GM18498 (cell line): ENCODE data around the gene ADGRB3.

Experiments
- ATAC-seq: cut with Tn5 transposase; IDR thresholded peaks from one replicate; pipeline ENCODE4 v1.9.1; 2021; ENCODE audit warnings: mild to moderate bottlenecking, moderate library complexity; ENCODE audit not compliant: unreplicated experiment

Gene ADGRB3

DNA sequence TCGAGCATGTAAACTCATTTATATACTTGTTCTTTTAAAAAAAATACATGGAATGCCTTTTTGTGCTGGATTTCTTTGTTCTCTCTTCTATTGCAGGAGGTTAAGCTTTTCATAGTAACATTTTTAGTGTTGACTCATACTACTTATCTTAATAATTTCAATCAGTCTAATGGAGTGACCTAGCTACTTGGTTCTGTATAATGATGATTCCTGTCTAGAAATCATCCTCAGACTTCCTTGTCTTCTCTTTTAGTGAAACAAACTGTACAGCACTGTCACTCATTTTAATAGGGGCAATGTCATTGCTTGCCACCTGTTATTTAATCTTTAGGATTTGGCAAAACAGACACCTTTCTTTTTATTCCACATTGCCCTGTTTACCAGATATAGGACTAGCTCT, 62.3 kb downstream of the ADGRB3 start:
- no peak for ATAC-seq

GRCh38 chr6:68701159-68701558, 66.1 kb downstream of the ADGRB3 start:
- no peak for ATAC-seq

DNA sequence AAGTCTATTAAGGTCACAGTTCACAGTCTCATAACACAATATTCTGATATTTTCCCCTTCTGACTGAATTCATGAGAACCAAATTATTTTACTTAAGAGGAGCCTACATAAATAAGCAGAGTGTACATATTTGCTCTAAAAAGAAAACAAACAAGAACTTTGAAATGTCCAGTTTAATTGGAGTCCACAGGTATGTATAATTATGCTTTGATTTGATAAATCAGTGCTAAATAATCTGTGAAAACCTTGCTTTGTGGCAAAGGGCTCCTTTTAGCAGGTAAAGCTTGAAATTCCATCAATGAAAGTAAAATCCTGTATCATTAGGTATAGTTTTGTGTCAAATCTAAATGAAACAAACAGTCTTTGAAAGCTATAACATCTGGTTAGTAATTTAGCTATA, 69.4 kb downstream of the ADGRB3 start:
- ATAC-seq, result no peak

DNA sequence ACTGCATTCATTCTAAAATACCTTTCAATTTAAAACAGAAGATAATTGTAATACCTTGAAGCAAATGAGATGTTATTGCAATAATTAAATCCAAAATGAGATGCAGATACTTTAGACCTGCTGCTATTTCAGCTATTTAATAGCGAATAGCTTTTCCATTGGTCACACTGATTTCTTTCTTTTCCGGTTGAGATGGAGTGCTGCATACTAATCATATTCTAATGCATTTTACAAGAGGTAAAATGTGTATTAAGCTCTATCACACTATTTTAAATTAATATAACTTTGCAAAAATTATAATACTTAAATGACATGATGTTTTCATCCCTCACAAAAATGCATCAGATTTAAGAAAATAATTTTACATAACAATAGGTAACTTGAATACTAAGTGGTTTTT, 74.0 kb downstream of the ADGRB3 start:
- ATAC-seq, result no peak

DNA sequence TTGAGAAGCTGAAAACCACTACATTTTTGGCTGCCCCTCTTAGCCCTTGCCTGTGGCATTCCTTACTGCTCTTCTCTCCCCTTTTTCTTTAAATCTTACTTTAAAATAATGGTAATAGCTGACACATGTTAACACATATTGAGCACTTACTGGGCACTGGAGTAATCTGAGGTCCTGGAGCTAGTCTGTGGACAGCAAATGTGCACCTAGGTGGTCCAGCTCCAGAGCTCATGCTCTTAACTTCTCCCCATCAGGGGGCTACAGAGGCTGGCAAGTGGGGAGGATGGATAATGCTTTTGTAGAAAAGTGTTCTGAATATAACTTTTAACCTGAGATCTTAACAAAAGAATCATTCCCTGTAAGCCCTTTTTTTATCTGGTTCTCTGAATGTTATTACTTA, 74.8 kb downstream of the ADGRB3 start:
- ATAC-seq, result no peak

DNA sequence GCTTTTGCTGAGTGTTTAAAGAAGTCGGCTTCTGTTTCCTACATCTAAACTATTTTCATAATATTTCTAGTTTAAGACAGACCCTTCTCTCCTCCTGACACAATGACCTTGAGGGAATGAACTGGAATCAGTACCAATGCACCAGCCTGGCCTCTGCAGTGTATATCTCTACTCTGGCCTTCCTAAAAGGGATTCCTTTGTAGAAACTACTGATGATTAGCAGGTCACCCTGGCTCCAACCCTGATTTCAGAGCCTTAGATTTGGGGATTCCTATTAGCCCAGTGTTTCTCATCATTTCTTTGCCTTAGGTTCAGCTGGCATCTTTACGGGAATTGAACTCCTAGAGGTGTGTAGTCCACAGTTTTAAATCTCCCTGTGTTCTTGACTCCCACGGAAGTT, 75.4 kb downstream of the ADGRB3 start:
- ATAC-seq, result no peak

GRCh38 chr6:68710916-68711315, 75.8 kb downstream of the ADGRB3 start:
- ATAC-seq, result no peak

DNA sequence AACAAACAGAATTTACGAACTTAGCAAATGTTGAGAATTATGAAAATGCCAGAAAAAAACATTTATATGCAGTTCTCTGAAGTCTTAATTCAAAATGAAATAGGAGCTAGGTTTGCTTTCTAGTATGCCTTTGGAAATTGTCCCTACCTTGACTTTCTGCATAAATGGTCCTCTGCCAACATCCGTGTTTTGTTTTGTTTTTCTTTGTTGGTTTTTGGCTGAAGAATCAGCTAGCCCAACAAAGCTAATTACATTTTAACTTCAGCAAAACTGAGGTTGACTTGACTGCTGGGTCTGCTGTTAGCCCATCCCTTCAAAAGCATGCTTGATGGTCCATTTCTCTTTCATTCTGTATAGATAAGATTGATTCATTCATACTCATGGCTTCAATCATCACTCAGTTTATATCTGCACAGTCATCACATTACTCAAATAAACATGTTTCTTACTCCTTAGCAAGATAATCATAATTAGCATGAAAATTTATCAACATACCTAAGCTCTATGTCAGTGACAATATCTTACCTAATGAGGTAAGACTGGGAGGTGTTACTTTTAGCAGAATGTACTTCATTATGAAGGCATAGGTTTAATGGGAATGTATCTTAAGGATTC, 76.4 kb downstream of the ADGRB3 start:
- no peak for ATAC-seq

- ATAC-seq, result no peak
Measured at GRCh38 chr6:68716620-68717019, 81.5 kb downstream of the ADGRB3 start.

DNA sequence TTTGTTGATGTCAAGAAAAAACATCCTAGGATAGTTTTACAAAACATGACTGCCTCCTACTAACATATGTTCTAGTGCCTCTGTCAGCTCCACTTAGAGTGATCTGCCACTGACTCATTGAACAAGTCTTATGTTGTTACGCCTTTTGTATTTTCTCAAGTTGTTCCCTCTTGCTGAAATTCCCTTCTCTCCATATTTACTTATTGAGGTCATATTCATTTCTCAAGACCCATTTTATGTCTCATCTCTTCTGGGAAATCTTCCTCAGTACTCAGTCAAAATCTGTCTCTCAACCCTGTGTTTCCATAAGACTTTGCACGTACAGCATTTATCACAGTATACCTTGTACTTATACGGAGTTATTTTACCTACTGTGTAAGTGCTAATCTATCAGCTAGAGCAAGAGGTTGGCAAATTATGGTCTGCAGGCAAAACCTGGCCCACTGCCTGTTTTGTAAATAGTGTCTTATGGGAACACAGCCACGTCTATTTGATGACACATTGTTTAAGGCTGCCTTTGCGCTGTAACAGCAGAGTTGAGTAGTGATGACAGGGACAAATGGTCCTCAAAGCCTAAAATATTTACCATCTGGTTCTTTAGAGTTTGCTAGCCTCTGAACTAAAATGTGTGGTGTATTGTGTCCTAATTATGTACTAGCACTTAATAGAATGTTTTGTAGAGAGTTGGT, 83.4 kb downstream of the ADGRB3 start:
- no peak for ATAC-seq

DNA sequence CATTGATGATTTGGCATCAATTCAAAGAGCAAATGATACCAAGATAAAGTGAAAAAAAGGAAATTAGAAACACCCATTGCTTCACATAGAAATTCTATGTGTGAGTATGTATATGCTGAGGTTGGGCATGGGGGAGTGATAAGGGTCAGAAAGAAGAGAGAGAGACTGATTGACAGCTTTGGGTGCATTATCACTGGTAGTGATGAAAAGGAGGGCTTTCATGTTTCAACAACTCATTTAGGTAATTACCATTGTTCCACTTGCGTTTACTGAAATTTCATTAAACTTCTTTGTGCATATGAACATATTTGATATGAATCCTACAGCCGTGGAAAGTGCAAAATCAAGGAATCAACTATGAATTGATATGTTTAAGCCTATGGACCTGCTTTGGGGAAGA, 84.7 kb downstream of the ADGRB3 start:
- ATAC-seq, result no peak

GRCh38 chr6:68722891-68723527, 87.9 kb downstream of the ADGRB3 start:
- no peak for ATAC-seq

DNA sequence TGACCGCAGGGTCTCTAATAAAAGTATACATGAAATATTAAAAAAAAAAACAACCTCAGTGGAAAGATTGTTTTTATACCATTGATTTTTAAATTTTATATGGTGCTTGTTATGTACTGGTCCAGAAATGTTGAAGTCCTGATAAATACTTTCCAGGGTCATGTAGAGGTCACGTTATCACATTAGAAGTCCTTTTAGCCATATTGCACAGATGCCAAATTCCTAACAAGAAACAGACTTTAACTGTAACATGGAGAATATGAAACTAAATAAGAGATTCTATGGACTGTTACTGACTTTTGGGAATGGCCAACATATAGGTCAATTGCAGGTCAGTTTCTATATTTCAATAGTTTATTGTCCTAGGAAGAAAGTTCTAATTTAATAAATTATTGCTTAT, 89.0 kb downstream of the ADGRB3 start:
- no peak for ATAC-seq

GRCh38 chr6:68726337-68726736, 91.3 kb downstream of the ADGRB3 start:
- ATAC-seq, result no peak

DNA sequence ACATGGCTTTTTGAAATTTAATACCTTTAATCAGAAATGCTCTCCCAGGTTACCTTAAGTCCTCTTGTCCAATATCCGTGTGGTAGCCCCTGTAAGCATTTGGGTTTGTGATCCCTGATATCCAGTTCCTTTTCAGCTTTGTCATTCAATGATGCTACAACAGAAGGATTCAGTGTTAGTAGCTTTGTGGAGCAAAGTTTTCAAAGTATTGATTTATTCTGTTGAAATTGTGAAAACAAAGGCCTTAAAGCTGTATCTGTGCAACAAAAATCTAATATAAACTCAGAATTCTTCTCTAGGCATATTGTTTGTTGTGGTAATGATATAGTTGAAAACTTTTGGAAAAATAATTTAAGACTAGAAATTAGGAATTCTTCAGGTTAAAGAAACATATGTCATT, 91.9 kb downstream of the ADGRB3 start:
- no peak for ATAC-seq

DNA sequence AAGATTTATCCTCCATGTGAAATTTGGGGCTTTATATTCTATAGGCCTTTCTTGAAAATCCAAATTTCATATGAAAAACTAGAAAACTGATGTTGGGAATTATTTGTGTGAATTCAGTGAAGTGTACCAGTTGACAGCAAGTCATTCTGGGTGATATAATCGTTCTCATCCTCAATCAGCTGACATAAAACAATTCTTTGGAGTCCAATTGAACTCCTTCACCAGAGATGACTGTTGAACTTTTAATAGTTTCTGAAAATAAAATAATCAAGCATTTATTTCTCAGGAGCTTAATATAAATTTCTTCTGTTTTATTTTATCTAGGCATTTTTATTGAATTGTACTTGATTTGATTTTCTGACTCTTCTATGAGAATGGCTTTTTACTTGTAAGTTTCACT, 92.6 kb downstream of the ADGRB3 start:
- no peak for ATAC-seq

DNA sequence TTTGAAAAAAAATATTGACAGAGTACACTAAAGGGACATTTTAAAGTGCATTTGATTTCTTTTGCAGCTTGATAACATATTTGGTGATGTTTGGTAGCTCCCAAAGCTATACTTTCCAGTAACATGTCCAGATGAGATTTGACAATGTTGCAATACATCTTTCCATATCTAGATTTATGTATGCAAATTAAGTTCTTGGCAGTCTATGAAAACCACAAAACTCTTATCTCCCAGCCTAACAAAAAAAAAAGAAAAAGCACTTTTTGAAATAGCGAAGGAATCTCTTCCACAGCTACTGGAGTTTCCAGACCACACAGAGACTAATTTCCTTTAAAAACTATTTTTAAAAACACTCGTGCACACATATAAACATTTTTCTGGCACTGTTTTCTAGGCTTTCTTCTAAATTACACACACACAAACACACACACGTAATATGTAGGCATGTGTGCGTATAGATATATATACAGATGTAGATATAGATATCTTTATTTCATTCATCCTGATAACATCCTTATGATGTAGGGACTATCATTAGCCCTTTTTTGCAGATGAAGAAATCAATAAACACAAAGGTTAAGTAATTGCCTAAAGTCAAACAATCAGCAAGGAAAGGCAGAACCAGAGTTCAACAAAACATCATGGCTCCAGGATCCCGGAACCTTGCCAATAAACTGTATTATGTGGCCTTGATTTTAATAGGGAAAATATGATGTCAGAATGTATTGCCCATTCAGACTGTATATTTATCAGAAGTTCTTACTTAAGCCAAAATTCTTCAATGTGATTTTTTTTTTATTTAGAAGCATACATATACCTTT, 93.3 kb downstream of the ADGRB3 start:
- no peak for ATAC-seq

GRCh38 chr6:68729377-68729903, 94.4 kb downstream of the ADGRB3 start:
- no peak for ATAC-seq

GRCh38 chr6:68730291-68731054, 95.4 kb downstream of the ADGRB3 start:
- no peak for ATAC-seq

DNA sequence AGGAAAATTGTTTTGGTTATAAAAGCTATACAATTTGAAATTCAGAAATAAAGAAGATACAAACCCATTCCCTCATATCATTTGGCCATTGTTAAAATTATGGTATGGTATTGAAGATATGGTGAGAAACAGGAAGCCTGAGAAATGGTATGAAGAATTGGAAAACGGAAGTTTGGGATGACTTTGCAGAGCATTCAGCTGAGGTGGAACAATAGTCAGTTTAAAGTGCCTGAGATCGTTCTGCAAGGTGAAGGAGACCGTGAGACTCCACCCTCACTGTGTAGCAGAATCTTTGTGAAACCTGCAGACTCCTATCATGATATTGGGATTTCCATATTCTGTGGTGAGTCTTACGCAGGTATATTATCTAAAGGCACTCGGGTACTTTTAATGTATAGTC, 97.3 kb downstream of the ADGRB3 start:
- ATAC-seq, result no peak

- ATAC-seq, result no peak
Measured at GRCh38 chr6:68735866-68736265, 100.8 kb downstream of the ADGRB3 start.
